Stomach (tissue), 9 donors: ENCODE data around the gene ADCY7. TPM values are rescaled to one million over a fixed set of nuclear protein-coding genes. Genes with fewer than 3 reads are reported as not detected.

ENCODE experiments used
- DNase-seq, 2 donors: peaks; one replicate each; pipeline versions ENCODE4 v3.0.0 to v3.0.0-alpha.2; 2013 to 2019
- H3K27ac ChIP-seq, 5 donors: fragments of 200-600 bp in 4 of 5; sonication (generic) in 4 of 5; one replicate each; pipeline ENCODE4 v1.5.1; 2013 to 2019; ENCODE audit warnings: mild to moderate bottlenecking in 1 of 5, moderate library complexity in 1 of 5
- H3K27me3 ChIP-seq, 3 donors: fragments of 200-600 bp; sonication (generic); one replicate each; pipeline ENCODE4 v1.5.1; 2017 to 2019; ENCODE audit warnings: mixed run types in 1 of 3
- H3K36me3 ChIP-seq, 4 donors: fragments of 200-600 bp; sonication (generic); 1 replicate in 3 of 4; 2 replicates in 1 of 4; pipeline ENCODE4 v1.5.1; 2016 to 2019
- H3K4me1 ChIP-seq, 4 donors: fragments of 200-600 bp; sonication (generic); one replicate each; pipeline ENCODE4 v1.5.1; 2016 to 2019
- H3K4me3 ChIP-seq, 4 donors: fragments of 200-600 bp; sonication (generic) in 3 of 4; one replicate each; pipeline ENCODE4 v1.5.1; 2016 to 2019; ENCODE audit warnings: mild to moderate bottlenecking in 1 of 4
- H3K9me3 ChIP-seq, 4 donors: fragments of 200-600 bp; sonication (generic); one replicate each; pipeline ENCODE4 v1.5.1; 2016 to 2019
- CTCF ChIP-seq, 7 experiments: fragments of 450-650 bp in 4 of 7; fragments of 200-600 bp in 3 of 7; sonication (generic) in 3 of 7; IDR thresholded peaks; one replicate each; pipeline ENCODE4 v1.5.1; 2016 to 2019; ENCODE audit warnings: antibody characterized with exemption in 7 of 7, control low read depth in 2 of 7, mild to moderate bottlenecking in 1 of 7
- EP300 ChIP-seq: sonication (generic); formaldehyde crosslinking; IDR thresholded peaks from one replicate; pipeline ENCODE4 v1.6.1; 2017; ENCODE audit warnings: antibody characterized with exemption
- POLR2A ChIP-seq, 4 donors: fragments of 450-650 bp; IDR thresholded peaks; one replicate each; pipeline ENCODE4 v1.6.1; 2016; ENCODE audit warnings: antibody characterized with exemption in 4 of 4, control low read depth in 2 of 4, mild to moderate bottlenecking in 1 of 4, moderate library complexity in 1 of 4
- POLR2AphosphoS5 ChIP-seq, 3 donors: sonication (generic); formaldehyde crosslinking; IDR thresholded peaks; one replicate each; pipeline ENCODE4 v1.6.1; 2016; ENCODE audit warnings: antibody characterized with exemption in 3 of 3
- WGBS, 5 donors: extraction: QIAGEN DNeasy Blood & Tissue Kit in 3 of 5; methylation state at CpG; one replicate each; pipeline versions ENCODE4 v1.1.5 to v1.1.7; 2013 to 2018; 5-methylcytosine and 5-hydroxymethylcytosine counted together
- intact Hi-C: fragments of 100-400 bp; cut with DNase I; formaldehyde crosslinking; loops from one replicate; pipeline ENCODE4 v1.15.1; 2023; ENCODE audit warnings: low total_unique reads
- polyA plus RNA-seq, 3 donors: library from polyadenylated mRNA; stranded (reverse); fragments of 200-250 nt; gene quantifications; one replicate each; pipeline ENCODE4 v1.2.3, GENCODE V29; 2013
- total RNA-seq, 5 donors: library from RNA; depleted of rRNA; stranded (reverse); fragments of >200 nt; gene quantifications; one replicate each; pipeline versions ENCODE4 v1.1.0 to v1.2.3, GENCODE V29; 2014 to 2016
- donor health status: healthy with polysubstance abuse.
- donor health status: Bipolar disorder and iron deficiency.
- donor health status: healthy.

ADCY7 gene
- total and polyA plus RNA-seq, 8 donors, result 0.76 to 216 (median 16.5) TPM

- peaks cover 28 to 73% (median 68%) of the 10 kb centered on the region in 4 donors for H3K36me3 ChIP-seq
- H3K9me3 ChIP-seq, result no peaks in the 10 kb centered on the region
- H3K27ac ChIP-seq, result no peak overlapping the region
- peaks cover 0 to 20% (median 0%) of the 10 kb centered on the region in 4 donors for H3K4me1 ChIP-seq
- TF ChIP-seq POLR2AphosphoS5 (IDR thresholded peaks at IDR 0.05) (no peak), EP300 (no peak), CTCF (IDR thresholded peaks at IDR 0.05) (no peak), POLR2A (IDR thresholded peaks at IDR 0.05) (no peak)
- WGBS, 5 donors, result 73 to 88% (median 81%) methylated on average over 3 of the region's 3 CpGs
- DNase-seq, result no peak
- H3K27me3 ChIP-seq, result no peaks in the 10 kb centered on the region
- H3K4me3 ChIP-seq, result no peak overlapping the region
- intact Hi-C loops, result no loop called here
Measured at GRCh38 chr16:50227120-50227519, 39.2 kb upstream of the ADCY7 start.

- no peak for DNase-seq
- TF ChIP-seq POLR2AphosphoS5 (IDR thresholded peaks at IDR 0.05) (no peak), CTCF (IDR thresholded peaks at IDR 0.05) (no peak), POLR2A (IDR thresholded peaks at IDR 0.05) (no peak), EP300 (no peak)
- Histone ChIP-seq H3K4me1 (peaks cover 0 to 20% (median 0%) of the 10 kb centered on the region in 4 donors), H3K36me3 (peaks cover 28 to 68% (median 62%) of the 10 kb centered on the region in 4 donors), H3K9me3 (no peaks in the 10 kb centered on the region), H3K27me3 (no peaks in the 10 kb centered on the region), H3K4me3 (no peak overlapping the region), H3K27ac (no peak overlapping the region)
- intact Hi-C loops, result no loop called here
- 82 to 85% (median 84%) methylated on average over 8 of the region's 8 CpGs for WGBS, 5 donors
Measured at GRCh38 chr16:50227665-50228064, 38.7 kb upstream of the ADCY7 start.

GRCh38 chr16:50228364-50228868 is 37.9 kb upstream of the ADCY7 start:
- Histone ChIP-seq H3K27me3 (no peaks in the 10 kb centered on the region), H3K4me3 (no peak overlapping the region), H3K4me1 (peaks cover 0 to 12% (median 0%) of the 10 kb centered on the region in 4 donors), H3K27ac (no peak overlapping the region), H3K9me3 (no peaks in the 10 kb centered on the region), H3K36me3 (peaks cover 24 to 61% (median 55%) of the 10 kb centered on the region in 4 donors)
- WGBS, 5 donors, result 89 to 99% (median 93%) methylated on average over 5 of the region's 5 CpGs
- intact Hi-C loops, result no loop called here
- no peak for DNase-seq
- no peak for TF ChIP-seq POLR2A (IDR thresholded peaks at IDR 0.05)

GRCh38 chr16:50229149-50229726 is 37.1 kb upstream of the ADCY7 start:
- no peaks in the 10 kb centered on the region for H3K9me3 ChIP-seq
- H3K4me3 ChIP-seq, result no peak overlapping the region
- H3K27ac ChIP-seq, result no peak overlapping the region
- WGBS, 5 donors, result 89 to 93% (median 92%) methylated on average over 10 of the region's 10 CpGs
- no peaks in the 10 kb centered on the region for H3K27me3 ChIP-seq
- H3K36me3 ChIP-seq, result peaks cover 20 to 55% (median 52%) of the 10 kb centered on the region in 4 donors
- intact Hi-C loops, result no loop called here
- no peak for DNase-seq
- H3K4me1 ChIP-seq, result peaks cover 0 to 4% (median 0%) of the 10 kb centered on the region in 4 donors
- TF ChIP-seq POLR2AphosphoS5 (IDR thresholded peaks at IDR 0.05) (no peak), POLR2A (IDR thresholded peaks at IDR 0.05) (no peak), CTCF (IDR thresholded peaks at IDR 0.05) (no peak), EP300 (no peak)
